Stomach smooth muscle (tissue), 2 donors: ENCODE data around the gene ATP5PB.

Source experiments
- H3K27ac ChIP-seq: one replicate; pipeline ENCODE4 v1.7.0; 2013; ENCODE audit warnings: mild to moderate bottlenecking, low read length, inconsistent platforms
- H3K27me3 ChIP-seq, 2 donors: one replicate each; pipeline ENCODE4 v1.7.0; 2013; ENCODE audit warnings: low read length in 2 of 2; ENCODE audit not compliant: insufficient read depth in 2 of 2, control insufficient read depth in 1 of 2
- H3K36me3 ChIP-seq, 2 donors: one replicate each; pipeline ENCODE4 v1.7.0; 2013; ENCODE audit warnings: low read length in 2 of 2; ENCODE audit not compliant: control insufficient read depth in 2 of 2, insufficient read depth in 2 of 2
- H3K4me1 ChIP-seq: one replicate; pipeline ENCODE4 v1.7.0; 2013; ENCODE audit warnings: low read length; ENCODE audit not compliant: control insufficient read depth, insufficient read depth
- H3K4me3 ChIP-seq, 2 donors: one replicate each; pipeline ENCODE4 v1.7.0; 2013; ENCODE audit warnings: low read length in 2 of 2
- H3K9ac ChIP-seq, 2 donors: one replicate each; pipeline ENCODE4 v1.7.0; 2013; ENCODE audit warnings: low read length in 2 of 2, mild to moderate bottlenecking in 1 of 2
- H3K9me3 ChIP-seq, 2 donors: one replicate each; pipeline ENCODE4 v1.7.0; 2013; ENCODE audit warnings: low read length in 2 of 2; ENCODE audit not compliant: control insufficient read depth in 2 of 2
- donor health status: healthy.
- donor health status: Pancreatic carcinoma.

ATP5PB gene

GRCh38 chr1:111419037-111419436, 30.2 kb upstream of the ATP5PB start:
- Histone ChIP-seq H3K9ac (no peak overlapping the region), H3K4me1 (no peaks in the 10 kb centered on the region), H3K27me3 (no peaks in the 10 kb centered on the region), H3K36me3 (peaks cover 0 to 17% of the 10 kb centered on the region in 2 donors), H3K27ac (no peak overlapping the region), H3K4me3 (no peak overlapping the region), H3K9me3 (no peaks in the 10 kb centered on the region)

GRCh38 chr1:111420377-111420776, 28.9 kb upstream of the ATP5PB start:
- H3K27me3 ChIP-seq, result no peaks in the 10 kb centered on the region
- no peaks in the 10 kb centered on the region for H3K9me3 ChIP-seq
- no peaks in the 10 kb centered on the region for H3K4me1 ChIP-seq
- no peak overlapping the region for H3K4me3 ChIP-seq
- no peak overlapping the region for H3K27ac ChIP-seq
- H3K36me3 ChIP-seq, result peaks cover 0 to 15% of the 10 kb centered on the region in 2 donors
- no peak overlapping the region for H3K9ac ChIP-seq

GRCh38 chr1:111422546-111423391, 26.5 kb upstream of the ATP5PB start:
- Histone ChIP-seq H3K4me3 (no peak overlapping the region), H3K27me3 (peaks cover 0 to 2% of the 10 kb centered on the region in 2 donors), H3K27ac (no peak overlapping the region), H3K4me1 (no peaks in the 10 kb centered on the region), H3K36me3 (peaks cover 0 to 15% of the 10 kb centered on the region in 2 donors), H3K9ac (no peak overlapping the region), H3K9me3 (no peaks in the 10 kb centered on the region)

- Histone ChIP-seq H3K9ac (no peak overlapping the region), H3K27me3 (peaks cover 0 to 2% of the 10 kb centered on the region in 2 donors), H3K4me1 (no peaks in the 10 kb centered on the region), H3K4me3 (no peak overlapping the region), H3K27ac (no peak overlapping the region), H3K36me3 (peaks cover 0 to 15% of the 10 kb centered on the region in 2 donors), H3K9me3 (no peaks in the 10 kb centered on the region)
These were observed 25.0 kb upstream of the ATP5PB start for GRCh38 chr1:111424281-111424680.

- Histone ChIP-seq H3K4me3 (no peak overlapping the region), H3K36me3 (peaks cover 12 to 20% of the 10 kb centered on the region in 2 donors), H3K4me1 (no peaks in the 10 kb centered on the region), H3K27me3 (no peaks in the 10 kb centered on the region), H3K9ac (no peak overlapping the region), H3K9me3 (no peaks in the 10 kb centered on the region), H3K27ac (no peak overlapping the region)
These were observed 12.5 kb upstream of the ATP5PB start for GRCh38 chr1:111436726-111437125.

GRCh38 chr1:111439461-111440351, 9.6 kb upstream of the ATP5PB start:
- Histone ChIP-seq H3K4me3 (no peak overlapping the region), H3K36me3 (peaks cover 38 to 41% of the 10 kb centered on the region in 2 donors), H3K9me3 (no peaks in the 10 kb centered on the region)

GRCh38 chr1:111441573-111442192, 7.6 kb upstream of the ATP5PB start:
- Histone ChIP-seq H3K9me3 (no peaks in the 10 kb centered on the region), H3K27ac (no peak overlapping the region), H3K4me3 (no peak overlapping the region), H3K27me3 (no peaks in the 10 kb centered on the region), H3K9ac (no peak overlapping the region), H3K4me1 (no peaks in the 10 kb centered on the region), H3K36me3 (peaks cover 45 to 48% of the 10 kb centered on the region in 2 donors)

More at GRCh38 chr1:111439461-111440351, 9.6 kb upstream of the ATP5PB start:
- H3K4me1 ChIP-seq, result no peaks in the 10 kb centered on the region
- H3K9ac ChIP-seq, result no peak overlapping the region
- H3K27me3 ChIP-seq, result no peaks in the 10 kb centered on the region
- H3K27ac ChIP-seq, result no peak overlapping the region

GRCh38 chr1:111442457-111442856, 6.8 kb upstream of the ATP5PB start:
- H3K27ac ChIP-seq, result no peak overlapping the region
- peaks cover 46 to 48% of the 10 kb centered on the region in 2 donors for H3K36me3 ChIP-seq
- no peak overlapping the region for H3K9ac ChIP-seq
- no peak overlapping the region for H3K4me3 ChIP-seq
- H3K9me3 ChIP-seq, result no peaks in the 10 kb centered on the region
- no peaks in the 10 kb centered on the region for H3K4me1 ChIP-seq
- H3K27me3 ChIP-seq, result no peaks in the 10 kb centered on the region

- peaks cover 7% of the 10 kb centered on the region for H3K4me1 ChIP-seq
- peaks cover 43 to 46% of the 10 kb centered on the region in 2 donors for H3K36me3 ChIP-seq
- H3K27me3 ChIP-seq, result no peaks in the 10 kb centered on the region
- H3K9ac ChIP-seq, result no peak overlapping the region
- H3K27ac ChIP-seq, result no peak overlapping the region
- H3K4me3 ChIP-seq, result no peak overlapping the region
- no peaks in the 10 kb centered on the region for H3K9me3 ChIP-seq
These were observed 5.2 kb upstream of the ATP5PB start for GRCh38 chr1:111444031-111444430.

GRCh38 chr1:111446546-111446945, 2.7 kb upstream of the ATP5PB start:
- Histone ChIP-seq H3K36me3 (peaks cover 29 to 36% of the 10 kb centered on the region in 2 donors), H3K27me3 (no peaks in the 10 kb centered on the region), H3K27ac (no peak overlapping the region), H3K4me1 (peaks cover 22% of the 10 kb centered on the region), H3K9me3 (no peaks in the 10 kb centered on the region), H3K9ac (no peak overlapping the region), H3K4me3 (no peak overlapping the region)
